HTERT RPE-1 (cell line): Measurements from ENCODE around the gene ABHD16A.
"Not testable (repeated sequence)": the region's sequence is repeated elsewhere in the genome, so short reads cannot be mapped to it uniquely, and the experiment has no call there.

Source experiments
- in situ Hi-C: fragments of 300-500 bp; cut with MboI; formaldehyde crosslinking; loops from 4 replicates; pipeline ENCODE4 v1.14.3; 2020; ENCODE audit warnings: low sequenced_read_pairs

Gene ABHD16A

DNA sequence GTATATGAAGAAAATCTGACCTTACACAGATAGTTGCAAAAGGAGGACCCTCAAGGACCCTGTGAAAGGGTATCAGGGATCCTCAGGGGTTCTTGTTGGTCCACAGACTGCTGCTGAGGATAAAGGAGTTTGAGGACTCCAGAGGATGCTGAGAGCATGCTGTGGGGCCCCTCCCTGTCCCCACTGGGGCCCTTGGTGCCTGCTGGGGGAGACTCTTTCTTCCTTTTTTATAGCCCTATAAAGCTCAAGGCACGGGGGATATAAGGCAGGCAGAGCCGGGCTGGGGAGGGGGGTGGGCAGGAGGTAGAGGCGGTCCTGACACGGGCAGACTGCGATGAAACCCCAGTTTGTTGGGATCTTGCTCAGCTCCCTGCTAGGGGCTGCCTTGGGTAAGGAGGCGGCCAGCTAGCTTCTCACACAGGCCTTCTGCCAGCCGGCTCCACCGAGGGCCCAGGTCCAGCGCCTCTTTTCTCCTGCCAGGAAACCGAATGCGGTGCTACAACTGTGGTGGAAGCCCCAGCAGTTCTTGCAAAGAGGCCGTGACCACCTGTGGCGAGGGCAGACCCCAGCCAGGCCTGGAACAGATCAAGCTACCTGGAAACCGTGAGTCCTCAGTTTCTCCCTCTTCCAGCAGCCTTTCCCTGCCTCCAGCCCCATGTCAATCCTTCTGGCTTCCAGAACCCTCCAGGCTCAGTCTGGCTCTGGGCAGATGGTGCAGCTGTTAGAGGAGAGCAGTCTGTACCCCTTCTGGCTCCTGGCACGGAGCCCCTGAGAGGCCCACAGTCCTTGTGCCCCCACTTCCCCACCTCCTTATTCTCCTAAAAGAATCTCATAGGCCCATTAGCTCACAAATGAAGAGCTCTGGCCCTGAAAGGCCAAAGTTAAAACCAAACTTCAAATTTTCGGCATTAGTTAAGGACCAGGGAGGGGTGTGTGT lies 12.2 kb upstream of the ABHD16A start, which contains the start of gene LY6G6D:
Gene LY6G6D, plus strand, starts transcription at position 327 of the 937 bp plus-strand sequence. Its CDS starts 8 bp downstream, at position 335.
- in situ Hi-C loops = no loop called here

DNA sequence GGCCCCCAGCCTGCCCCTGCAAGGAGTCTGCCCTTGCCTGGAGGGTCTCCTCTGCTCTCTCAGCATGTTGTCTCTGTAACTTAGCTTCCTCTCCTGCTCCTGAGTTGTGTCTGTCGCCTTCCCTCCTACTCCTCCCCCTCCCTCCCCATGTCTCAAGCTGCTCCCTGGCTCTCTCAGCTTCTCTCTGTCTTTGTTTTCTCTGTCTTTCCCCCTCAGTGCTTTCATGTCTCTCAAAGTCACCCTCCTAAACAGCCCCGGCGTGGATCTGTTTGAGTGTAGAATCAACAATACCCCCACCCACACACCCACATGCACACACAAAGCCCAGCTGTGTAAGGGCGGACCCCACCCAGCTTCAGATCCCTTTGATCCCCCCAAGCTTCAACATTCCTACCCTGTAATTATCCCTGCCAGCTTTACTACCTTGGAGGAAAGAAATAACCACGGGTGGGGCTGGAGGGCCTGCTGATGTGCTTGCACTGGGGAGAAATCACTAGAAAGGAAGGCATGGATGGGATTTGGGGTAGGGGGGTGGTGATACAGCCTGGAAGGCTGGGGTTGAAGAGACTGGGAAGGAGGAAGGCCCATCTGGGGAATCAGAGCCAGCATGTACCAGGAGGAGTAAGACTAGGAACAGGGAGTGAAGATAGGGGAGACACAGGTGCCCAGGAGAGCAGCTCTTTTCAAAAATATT lies 11.0 kb upstream of the ABHD16A start:
- in situ Hi-C loops = no loop called here

DNA sequence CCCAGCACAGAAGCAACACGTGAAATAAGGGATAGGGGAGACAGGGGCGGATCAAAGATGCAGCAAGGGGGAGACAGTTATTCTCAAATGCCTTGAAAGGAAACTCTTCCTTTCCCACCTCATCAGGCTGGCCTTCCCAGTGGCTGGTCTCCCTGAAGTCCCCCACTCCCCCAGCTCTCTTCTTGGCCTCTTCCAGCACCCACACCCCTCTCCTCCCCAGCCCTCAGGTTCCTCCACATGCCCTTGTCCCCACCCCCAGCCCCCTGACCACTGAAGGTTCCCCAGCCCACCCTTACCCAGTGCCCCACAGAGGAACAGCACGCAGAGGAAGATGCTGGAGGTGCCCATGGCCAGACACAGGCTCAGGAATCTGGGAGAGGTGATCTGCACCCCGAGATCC lies 10.3 kb upstream of the ABHD16A start:
- in situ Hi-C loops = no loop called here

DNA sequence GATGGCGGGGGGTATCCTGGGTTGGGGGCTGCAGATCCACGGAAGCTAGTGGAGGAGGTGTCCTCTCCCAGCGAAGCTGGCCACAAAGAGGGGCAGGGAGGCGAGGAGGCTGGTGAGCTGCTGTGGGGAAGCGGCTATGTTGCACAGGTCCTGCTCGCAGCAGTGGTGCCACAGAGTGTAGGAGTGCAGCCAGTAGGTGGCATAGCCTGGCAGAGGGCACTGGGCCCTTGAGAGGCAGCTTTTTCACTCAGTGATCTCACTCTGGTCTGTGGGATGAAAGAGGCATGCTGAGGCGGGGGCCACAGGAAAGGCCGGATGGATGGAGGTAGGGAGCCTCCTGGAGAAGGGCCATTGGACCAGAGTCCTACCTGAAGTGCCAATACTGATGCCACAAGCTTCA lies 9.2 kb upstream of the ABHD16A start:
- in situ Hi-C loops = no loop called here

DNA sequence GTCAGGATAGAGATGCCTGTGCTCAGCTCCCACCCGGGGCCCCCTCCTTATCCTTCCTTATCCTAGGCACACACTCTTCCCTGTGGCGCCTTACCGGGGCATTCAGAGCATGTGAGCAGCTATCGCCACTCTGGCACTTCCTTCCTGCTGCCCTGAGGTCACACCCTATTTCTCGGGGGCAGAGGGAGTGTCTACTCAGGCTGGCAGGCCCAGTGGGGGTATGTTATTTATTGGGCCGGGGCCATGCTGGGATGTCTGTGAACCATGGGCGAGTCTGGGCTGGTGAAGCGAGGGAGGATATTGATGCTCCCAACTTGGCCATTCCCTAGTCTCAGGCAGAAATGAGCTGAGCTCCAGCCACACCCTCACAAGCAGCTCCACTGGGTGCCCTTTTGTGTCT lies 8.1 kb upstream of the ABHD16A start:
- in situ Hi-C loops = no loop called here

DNA sequence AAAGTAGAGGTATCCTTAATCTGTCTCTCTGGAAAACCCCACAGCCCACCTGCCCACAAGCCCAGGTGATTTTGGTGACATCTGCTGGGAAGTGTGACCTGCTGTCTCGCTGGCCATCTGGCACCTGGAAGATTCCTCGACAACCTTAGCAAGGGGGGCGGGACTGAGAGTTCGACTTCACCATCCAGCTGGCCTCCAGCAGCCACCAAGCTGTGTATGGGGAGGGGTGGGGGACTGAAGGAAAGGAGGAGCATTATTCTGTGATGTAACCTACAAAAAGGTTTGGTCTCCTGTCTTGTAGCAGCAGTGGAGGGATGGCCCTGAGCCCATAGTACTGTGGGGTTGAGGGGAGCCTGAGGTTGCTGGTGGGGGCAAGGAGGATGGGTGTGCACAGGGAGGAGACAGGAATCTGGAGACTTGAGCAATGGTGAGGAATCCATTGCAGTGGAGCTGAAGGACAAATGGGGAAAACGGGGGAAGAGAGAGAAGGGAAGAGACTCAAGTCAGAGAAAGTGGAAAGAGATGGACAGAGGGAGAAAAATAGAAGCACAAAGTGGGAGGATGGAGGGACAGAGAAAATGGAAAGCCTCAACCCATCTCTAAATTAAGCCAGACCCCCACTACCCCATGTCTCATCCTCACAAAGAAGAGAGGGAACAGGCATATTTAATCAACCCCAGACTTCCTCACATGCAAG lies 7.5 kb upstream of the ABHD16A start:
- in situ Hi-C loops = no loop called here

DNA sequence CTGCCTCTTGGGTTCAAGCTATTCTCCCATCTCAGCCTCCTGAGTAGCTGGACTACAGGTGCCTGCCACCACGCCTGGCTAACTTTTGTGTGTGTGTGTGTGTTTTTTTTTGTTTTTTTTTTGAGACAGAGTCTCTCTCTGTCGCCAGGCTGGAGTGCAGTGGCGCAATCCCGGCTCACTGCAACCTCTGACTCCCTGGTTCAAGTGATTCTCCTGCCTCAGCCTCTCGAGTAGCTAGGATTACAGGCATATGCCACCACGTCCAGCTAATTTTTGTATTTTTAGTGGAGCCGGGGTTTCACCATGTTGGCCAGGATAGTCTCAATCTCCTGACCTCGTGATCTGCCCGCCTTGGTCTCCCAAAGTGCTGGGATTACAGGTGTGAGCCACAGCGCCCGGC lies 6.0 kb upstream of the ABHD16A start:
- in situ Hi-C loops = not testable (repeated sequence)

DNA sequence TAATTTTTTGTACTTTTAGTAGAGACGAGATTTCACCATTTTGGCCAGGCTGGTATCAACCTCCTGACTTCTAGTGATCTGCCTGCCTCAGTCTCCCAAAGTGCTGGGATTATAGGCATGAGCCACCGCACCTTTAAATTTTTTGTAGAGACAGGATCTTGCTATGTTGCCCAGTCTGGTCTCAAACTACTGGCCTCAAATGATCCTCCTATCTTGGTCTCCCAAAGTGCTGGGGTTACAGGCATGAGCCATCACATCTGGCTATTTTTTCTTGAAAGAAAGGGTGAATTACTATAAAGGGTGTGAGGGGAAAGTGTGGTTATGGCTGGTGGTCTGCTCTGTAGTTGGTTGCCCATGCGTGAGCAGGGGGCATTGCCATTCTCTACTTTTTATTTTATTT lies 5.1 kb upstream of the ABHD16A start:
- in situ Hi-C loops = no loop called here

DNA sequence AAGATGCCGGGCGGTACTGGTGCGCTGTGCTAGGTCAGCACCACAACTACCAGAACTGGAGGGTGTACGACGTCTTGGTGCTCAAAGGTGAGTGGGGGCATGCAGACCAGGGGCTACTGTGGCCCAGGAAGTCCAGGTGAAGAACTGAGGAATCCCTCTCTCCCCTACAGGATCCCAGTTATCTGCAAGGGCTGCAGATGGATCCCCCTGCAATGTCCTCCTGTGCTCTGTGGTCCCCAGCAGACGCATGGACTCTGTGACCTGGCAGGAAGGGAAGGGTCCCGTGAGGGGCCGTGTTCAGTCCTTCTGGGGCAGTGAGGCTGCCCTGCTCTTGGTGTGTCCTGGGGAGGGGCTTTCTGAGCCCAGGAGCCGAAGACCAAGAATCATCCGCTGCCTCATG lies 4.6 kb upstream of the ABHD16A start:
- in situ Hi-C loops = no loop called here

DNA sequence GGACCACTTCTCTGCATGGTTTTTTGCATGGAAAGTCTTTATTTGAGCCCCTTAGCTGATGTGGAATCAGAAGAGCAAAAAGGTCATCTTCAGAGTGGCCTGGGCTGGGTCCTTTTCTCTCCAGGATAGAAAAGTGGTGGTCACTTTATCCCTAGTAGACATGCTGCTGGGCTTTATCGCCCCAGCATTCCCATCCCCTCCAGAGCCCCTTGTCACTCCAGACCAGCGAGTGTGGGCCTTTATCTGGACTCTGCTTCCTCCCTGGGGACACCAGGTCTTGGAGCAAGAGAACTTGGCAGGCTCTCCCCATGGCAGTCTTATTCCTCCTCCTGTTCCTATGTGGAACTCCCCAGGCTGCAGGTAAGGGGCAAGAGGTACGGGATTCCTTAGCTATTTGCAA lies 3.5 kb upstream of the ABHD16A start, which contains the start of gene LY6G6F:
Gene LY6G6F, plus strand, starts transcription at position 268 of the 400 bp plus-strand sequence. Its CDS starts 41 bp downstream, at position 309.
- in situ Hi-C loops = no loop called here

DNA sequence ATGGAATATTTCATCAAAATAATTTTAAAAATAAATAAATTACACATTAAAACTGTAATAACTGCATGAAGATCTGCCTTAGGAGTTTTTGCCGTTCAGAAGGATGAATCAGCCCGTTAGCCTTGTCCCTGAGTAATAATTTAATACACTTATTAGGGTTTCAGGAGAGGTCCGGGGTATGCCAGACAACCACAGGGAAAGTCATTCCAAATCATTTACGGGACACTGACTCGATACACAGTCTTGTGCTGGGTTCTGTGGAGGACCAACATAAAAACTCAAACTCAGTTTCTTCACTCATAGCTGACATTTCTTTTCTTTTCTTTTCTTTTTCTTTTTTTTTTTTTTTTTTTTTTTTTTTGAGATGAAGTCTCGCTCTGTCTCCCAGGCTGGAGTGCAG lies 2.8 kb upstream of the ABHD16A start:
- in situ Hi-C loops = no loop called here

DNA sequence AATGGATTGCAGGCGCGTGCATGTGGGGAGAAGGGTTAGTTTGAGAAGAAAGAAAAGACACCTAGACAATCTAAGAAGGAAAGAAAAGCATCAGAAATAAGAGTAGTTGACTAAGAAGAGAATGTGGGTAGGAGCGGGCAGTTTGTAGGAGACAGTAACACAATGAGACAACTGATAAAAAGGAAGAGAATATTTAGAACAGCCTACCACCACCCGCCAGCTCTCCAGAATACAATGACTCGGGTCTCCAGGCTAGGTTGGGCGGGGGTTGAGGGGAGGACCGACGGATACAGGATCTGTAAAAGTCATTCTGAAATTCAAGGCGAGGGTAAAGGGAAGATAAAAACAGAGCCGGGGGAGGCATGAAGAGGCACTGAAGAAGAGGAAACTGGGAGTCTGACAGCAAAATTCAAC lies 712 bp downstream of the ABHD16A start:
- in situ Hi-C loops = no loop called here

DNA sequence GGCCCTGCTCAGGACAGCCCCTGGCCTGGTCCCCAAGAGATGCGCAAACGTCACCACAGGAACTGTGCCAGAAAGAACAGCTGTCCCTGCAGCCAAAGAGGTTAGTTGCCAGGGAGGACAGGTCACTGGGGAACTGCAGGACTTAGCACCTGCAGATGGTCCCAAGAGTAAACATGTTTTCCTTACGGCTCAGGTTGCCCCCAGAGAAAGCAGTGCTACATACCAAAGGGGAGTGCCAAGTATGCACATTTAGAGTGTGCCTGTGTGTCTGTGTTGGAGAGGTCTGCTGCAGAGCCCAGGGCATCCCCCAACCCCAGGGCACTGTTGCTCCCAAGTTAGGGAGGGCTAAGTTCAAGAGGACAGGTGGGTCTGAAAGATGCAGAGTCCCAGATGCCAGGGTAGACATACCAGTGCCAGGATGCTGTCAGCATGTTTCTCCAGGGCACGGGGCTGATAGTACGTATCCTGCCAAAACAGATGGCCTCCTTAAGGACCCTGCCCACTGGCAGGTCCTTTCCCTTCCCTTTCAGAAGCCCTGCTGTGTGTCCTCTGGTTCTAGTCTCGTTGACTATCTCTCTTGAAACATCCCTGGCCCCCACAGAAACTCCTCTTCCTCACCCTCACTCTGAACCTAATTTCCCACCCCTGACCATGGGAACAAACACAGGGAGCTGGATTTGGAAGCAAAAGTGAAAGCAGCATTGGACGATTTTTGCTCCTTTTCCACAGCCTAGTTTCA lies 1.3 kb downstream of the ABHD16A start:
- in situ Hi-C loops = no loop called here

DNA sequence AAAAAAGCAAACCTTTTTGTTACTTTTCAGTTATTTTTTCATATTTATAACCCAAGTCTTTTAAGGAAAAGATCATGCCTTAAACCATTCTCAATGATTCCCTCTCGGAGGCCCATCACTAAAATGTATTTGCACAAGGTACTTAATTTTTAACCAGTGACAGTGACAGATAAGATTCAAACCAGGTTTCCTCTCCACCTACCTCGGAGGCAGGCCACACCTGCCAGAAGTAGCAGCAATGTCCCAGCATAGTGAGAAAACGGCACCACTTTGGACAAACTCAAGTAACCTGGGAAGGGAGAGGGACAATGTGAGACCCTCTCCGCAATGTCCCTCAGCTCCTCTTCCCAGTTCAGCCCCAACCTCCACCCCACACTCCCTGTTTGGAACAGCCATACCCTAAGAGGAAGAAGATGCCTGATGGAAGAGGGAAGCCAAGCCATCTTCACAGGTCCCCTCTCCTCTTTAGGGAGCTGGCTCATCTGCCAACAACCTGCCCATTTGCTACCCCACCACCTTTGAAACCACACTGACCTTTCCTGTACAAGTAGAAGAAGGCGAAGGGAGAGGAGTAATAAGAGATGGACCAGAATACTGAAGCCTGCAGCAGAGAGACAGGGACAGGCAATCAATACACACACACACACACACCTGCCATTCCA lies 2.3 kb downstream of the ABHD16A start:
- in situ Hi-C loops = no loop called here

DNA sequence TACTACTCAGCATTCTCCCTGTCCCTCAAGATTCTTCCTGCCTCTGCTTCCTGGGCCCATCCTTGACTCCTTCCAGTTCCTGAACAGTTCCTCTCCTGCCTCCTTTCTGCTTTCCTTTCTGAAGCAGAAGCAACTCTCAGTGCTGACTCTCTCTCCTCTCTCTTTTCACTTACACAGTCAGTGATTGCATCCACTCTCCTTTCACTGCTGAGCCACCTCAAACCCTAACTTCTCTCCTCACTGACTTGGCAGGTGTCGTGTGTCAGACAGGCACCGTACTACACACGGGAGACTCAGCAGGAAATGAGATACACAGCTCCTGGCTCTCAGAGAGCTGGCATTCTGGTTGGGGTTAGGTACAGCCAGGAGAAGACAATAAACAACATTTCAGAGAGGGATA lies 5.6 kb downstream of the ABHD16A start:
- in situ Hi-C loops = no loop called here

DNA sequence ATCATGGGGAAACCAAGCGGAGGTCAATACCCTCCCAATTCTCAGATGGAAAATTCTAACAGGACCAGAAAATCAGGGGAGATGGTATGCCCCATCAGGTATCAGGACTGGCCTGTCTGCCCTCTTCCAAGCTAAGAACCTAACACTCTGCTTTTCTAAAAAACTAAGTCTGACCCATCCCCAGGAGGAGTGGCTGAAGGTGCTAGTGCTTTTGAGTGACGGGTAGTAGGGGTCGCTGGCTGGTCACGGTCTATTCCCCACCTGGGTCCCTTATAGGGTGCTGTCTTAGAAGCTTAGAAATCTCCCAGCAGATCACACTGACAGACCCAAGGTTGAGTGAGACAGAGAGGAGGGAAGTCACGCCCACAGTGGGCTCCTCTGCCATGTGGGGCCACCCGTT lies 9.6 kb downstream of the ABHD16A start:
- in situ Hi-C loops = no loop called here

DNA sequence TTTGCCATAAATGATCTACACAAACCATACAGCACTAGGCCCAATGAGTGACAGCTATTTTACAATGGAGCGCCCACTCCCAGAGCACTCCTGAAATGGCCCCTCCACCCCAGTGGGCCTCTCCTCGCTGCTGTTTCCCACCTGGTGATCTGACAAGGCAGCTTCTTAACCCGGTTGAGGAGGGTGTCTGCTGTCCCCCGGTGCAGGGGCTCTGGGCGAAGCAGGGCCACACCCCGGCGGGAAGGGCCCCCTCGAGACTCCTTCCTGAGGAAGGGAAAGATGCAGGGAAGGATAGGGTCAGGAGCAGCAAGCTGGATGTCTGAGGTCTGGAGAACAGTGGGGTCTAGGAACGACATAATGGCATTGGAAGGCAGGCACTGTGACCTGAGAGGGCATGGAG lies 10.2 kb downstream of the ABHD16A start:
- in situ Hi-C loops = no loop called here

DNA sequence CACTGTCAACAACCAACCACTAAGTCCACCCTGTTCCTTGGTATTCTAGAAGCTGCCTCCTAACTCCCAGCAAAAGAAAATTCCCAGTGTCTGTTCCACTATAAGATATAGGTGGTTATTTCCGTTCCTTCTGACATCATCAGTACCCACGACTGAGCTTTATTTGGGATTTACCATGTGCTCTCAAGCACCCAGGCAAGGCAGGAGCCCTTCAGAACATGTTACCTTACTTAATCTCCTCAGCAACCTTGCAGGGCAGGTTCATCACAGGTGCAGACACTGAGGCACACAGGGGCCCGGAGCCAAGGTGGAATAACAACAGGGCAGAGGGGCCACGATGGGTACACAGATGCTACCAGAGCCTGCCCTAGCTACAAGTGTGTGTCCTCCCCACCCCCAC lies 10.8 kb downstream of the ABHD16A start:
- in situ Hi-C loops = no loop called here

DNA sequence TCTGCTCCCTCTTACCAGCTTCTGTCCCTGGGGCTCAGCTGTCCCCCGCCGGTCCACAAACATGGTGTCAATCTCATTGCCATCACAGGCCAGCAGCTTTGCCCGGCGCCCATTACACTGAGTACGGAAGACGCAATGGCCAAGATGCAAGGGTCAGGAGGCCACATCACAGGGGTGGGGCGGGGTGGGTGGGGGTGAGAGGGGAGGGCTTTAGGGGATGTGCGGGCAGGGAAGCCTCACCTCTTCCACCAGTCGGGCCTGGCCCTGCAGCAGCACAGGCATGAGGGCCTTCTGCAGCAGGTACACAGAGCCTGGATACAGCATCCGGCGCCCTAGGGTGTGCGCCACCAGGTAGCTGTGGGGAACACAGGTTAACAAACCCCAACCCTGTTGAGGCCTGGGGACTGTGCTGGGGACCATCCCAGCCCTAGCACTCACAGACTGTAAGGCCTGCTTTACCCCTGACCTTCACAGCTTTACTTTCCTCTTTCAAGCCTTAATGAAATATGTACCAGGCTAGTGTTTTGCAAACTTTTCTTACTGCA lies 11.5 kb downstream of the ABHD16A start:
- in situ Hi-C loops = no loop called here

DNA sequence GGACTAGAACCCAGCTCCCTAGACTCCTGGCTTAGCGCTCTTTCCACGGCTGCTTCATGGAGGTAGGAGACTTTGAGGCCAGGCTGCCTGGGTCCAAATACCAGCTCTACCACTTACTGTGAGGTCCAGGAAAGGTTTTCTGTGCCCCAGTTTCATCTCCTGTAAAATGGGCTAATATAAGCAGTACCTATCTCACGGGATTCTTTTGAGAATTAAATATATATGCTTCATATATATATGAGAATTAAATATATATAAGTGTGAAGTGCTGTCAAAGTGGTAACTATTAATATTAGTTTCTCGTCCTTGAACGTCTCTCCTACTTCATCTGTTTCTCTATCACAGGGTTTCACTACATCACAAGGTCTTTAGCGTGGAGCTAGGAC lies 12.1 kb downstream of the ABHD16A start:
- in situ Hi-C loops = no loop called here
